Spleen (tissue), 7 donors: ENCODE results near the gene VSTM2A.

Experiments used
- POLR2A ChIP-seq, 3 donors: fragments of 450-650 bp; IDR thresholded peaks; one replicate each; pipeline ENCODE4 v1.5.1; 2017; ENCODE audit warnings: antibody characterized with exemption in 3 of 3, mild to moderate bottlenecking in 1 of 3
- TF ChIP-seq, protein P1 (sequence below), 11 experiments: fragments of 200-600 bp in 7 of 11; fragments of 450-650 bp in 4 of 11; sonication (generic) in 4 of 11; IDR thresholded peaks in 8 of 11; conservative IDR thresholded peaks in 3 of 11; 1 replicate in 7 of 11; 2 replicates in 4 of 11; pipeline versions ENCODE4 v1.4.0 to v1.8.0; 2016 to 2021; ENCODE audit warnings: antibody characterized with exemption in 11 of 11, inconsistent platforms in 4 of 11, mild to moderate bottlenecking in 1 of 11
- donor health status: DM: no; HTN: no; CAD: no; lungs with moderate emphysema.
- donor health status: DM: no; HTN: no; CAD: no.
- donor health status: DM: no; HTN: no; CAD: no.

DNA sequence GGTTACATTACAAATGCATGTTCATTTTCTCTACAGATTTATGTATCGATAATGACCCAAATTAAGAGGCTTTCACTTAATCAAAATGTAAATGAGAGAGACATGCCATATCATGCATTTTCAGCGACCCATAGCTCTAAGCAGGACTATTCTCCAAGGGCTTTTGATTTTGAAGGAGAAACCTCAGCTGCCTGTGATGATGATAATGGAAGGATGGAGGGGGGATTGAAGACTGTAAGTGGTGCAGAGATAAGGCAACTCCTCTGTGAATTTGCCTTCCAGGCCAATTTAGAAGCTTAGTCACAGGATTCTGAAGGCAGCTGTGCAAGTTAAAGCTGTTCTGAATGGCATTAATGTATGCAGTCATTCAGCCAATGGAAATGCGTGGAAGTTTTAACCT, 8.3 kb downstream of the VSTM2A start:
- TF ChIP-seq, protein P1, sequence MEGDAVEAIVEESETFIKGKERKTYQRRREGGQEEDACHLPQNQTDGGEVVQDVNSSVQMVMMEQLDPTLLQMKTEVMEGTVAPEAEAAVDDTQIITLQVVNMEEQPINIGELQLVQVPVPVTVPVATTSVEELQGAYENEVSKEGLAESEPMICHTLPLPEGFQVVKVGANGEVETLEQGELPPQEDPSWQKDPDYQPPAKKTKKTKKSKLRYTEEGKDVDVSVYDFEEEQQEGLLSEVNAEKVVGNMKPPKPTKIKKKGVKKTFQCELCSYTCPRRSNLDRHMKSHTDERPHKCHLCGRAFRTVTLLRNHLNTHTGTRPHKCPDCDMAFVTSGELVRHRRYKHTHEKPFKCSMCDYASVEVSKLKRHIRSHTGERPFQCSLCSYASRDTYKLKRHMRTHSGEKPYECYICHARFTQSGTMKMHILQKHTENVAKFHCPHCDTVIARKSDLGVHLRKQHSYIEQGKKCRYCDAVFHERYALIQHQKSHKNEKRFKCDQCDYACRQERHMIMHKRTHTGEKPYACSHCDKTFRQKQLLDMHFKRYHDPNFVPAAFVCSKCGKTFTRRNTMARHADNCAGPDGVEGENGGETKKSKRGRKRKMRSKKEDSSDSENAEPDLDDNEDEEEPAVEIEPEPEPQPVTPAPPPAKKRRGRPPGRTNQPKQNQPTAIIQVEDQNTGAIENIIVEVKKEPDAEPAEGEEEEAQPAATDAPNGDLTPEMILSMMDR (IDR thresholded peaks at IDR 0.05 in 8 of 11, conservative IDR thresholded peaks at IDR 0.05 in 3 of 11), result no peak
- TF ChIP-seq POLR2A (IDR thresholded peaks at IDR 0.05), result no peak
